GM19452 (cell line): ENCODE data around the gene PRMT7.

Experiments used
- ATAC-seq: cut with Tn5 transposase; IDR thresholded peaks from one replicate; pipeline ENCODE4 v1.9.1; 2021; ENCODE audit not compliant: unreplicated experiment

The PRMT7 gene

GRCh38 chr16:68389006-68389405 lies 78.2 kb downstream of the PRMT7 start:
- ATAC-seq, result no peak

- no peak for ATAC-seq
Measured at GRCh38 chr16:68389750-68390371, 79.0 kb downstream of the PRMT7 start.

- ATAC-seq, result no peak
Measured at GRCh38 chr16:68393333-68393732, 82.5 kb downstream of the PRMT7 start.

- no peak for ATAC-seq
Measured at GRCh38 chr16:68395167-68395786, 84.5 kb downstream of the PRMT7 start.

GRCh38 chr16:68395815-68396214 lies 85.0 kb downstream of the PRMT7 start:
- no peak for ATAC-seq

GRCh38 chr16:68396481-68396880 lies 85.7 kb downstream of the PRMT7 start:
- no peak for ATAC-seq

GRCh38 chr16:68397710-68398201 lies 86.9 kb downstream of the PRMT7 start:
- ATAC-seq, result no peak

- no peak for ATAC-seq
Measured at GRCh38 chr16:68399456-68399855, 88.6 kb downstream of the PRMT7 start.

GRCh38 chr16:68400083-68400923 lies 89.5 kb downstream of the PRMT7 start:
- ATAC-seq, result no peak

- no peak for ATAC-seq
Measured at GRCh38 chr16:68400924-68401460, 90.2 kb downstream of the PRMT7 start.

GRCh38 chr16:68401871-68402747 lies 91.3 kb downstream of the PRMT7 start:
- ATAC-seq, result no peak

GRCh38 chr16:68402748-68403040 lies 91.9 kb downstream of the PRMT7 start:
- ATAC-seq, result no peak

GRCh38 chr16:68403177-68403576 lies 92.4 kb downstream of the PRMT7 start:
- ATAC-seq, result no peak

- no peak for ATAC-seq
Measured at GRCh38 chr16:68403704-68404103, 92.9 kb downstream of the PRMT7 start.

GRCh38 chr16:68404736-68405345 lies 94.0 kb downstream of the PRMT7 start:
- ATAC-seq, result no peak

GRCh38 chr16:68406458-68407152 lies 95.8 kb downstream of the PRMT7 start:
- ATAC-seq, result no peak
